GM21367 (cell line): ENCODE data around the gene GRM7.

Source experiments
- ATAC-seq: cut with Tn5 transposase; IDR thresholded peaks from one replicate; pipeline ENCODE4 v1.9.1; 2021; ENCODE audit not compliant: unreplicated experiment

GRM7 gene

GRCh38 chr3:7290077-7290825 is 429.3 kb downstream of the GRM7 start:
- no peak for ATAC-seq

- no peak for ATAC-seq
Measured at GRCh38 chr3:7292362-7292761, 431.4 kb downstream of the GRM7 start.

GRCh38 chr3:7293286-7293685 is 432.4 kb downstream of the GRM7 start:
- no peak for ATAC-seq

GRCh38 chr3:7305561-7305960 is 444.6 kb downstream of the GRM7 start:
- ATAC-seq, result no peak

- ATAC-seq, result no peak
Measured at GRCh38 chr3:7306901-7307300, 446.0 kb downstream of the GRM7 start.

GRCh38 chr3:7307410-7307809 is 446.5 kb downstream of the GRM7 start:
- ATAC-seq, result no peak

- no peak for ATAC-seq
Measured at GRCh38 chr3:7309641-7310102, 448.8 kb downstream of the GRM7 start.

- ATAC-seq, result no peak
Measured at GRCh38 chr3:7315037-7315436, 454.1 kb downstream of the GRM7 start.

GRCh38 chr3:7322957-7323669 is 462.2 kb downstream of the GRM7 start:
- ATAC-seq, result no peak

GRCh38 chr3:7328339-7328738 is 467.4 kb downstream of the GRM7 start:
- ATAC-seq, result no peak

GRCh38 chr3:7332696-7333095 is 471.8 kb downstream of the GRM7 start:
- no peak for ATAC-seq

GRCh38 chr3:7333125-7333524 is 472.2 kb downstream of the GRM7 start:
- no peak for ATAC-seq

GRCh38 chr3:7340795-7341194 is 479.9 kb downstream of the GRM7 start:
- no peak for ATAC-seq

GRCh38 chr3:7346364-7346763 is 485.4 kb downstream of the GRM7 start:
- no peak for ATAC-seq

- no peak for ATAC-seq
Measured at GRCh38 chr3:7357101-7357500, 496.2 kb downstream of the GRM7 start.

- no peak for ATAC-seq
Measured at GRCh38 chr3:7367968-7368367, 507.1 kb downstream of the GRM7 start.

GRCh38 chr3:7368597-7368996 is 507.7 kb downstream of the GRM7 start:
- ATAC-seq, result no peak

GRCh38 chr3:7371693-7372572 is 511.0 kb downstream of the GRM7 start:
- no peak for ATAC-seq

GRCh38 chr3:7377103-7377502 is 516.2 kb downstream of the GRM7 start:
- no peak for ATAC-seq

- no peak for ATAC-seq
Measured at GRCh38 chr3:7381741-7382140, 520.8 kb downstream of the GRM7 start.

GRCh38 chr3:7382293-7383010 is 521.5 kb downstream of the GRM7 start:
- no peak for ATAC-seq
